IMR-90 (cell line): Measurements from ENCODE around the gene SLITRK3. TPM values are rescaled to one million over a fixed set of nuclear protein-coding genes. Genes with fewer than 3 reads are reported as not detected.

Experiments used
- ATAC-seq: fragments of 200-7000 bp; cut with Tn5 transposase; 2 replicates; pipeline ENCODE4 v1.9.1; 2020; ENCODE audit warnings: low read depth, mild to moderate bottlenecking, moderate library complexity
- BruUV-seq: library from RNA; stranded (reverse); fragments of 400-500 nt; replicated peaks from 2 replicates; lab custom pipeline; 2021; lab: Mats Ljungman, UMichigan
- CTCF ChIA-PET: fragments of 300-600 bp; formaldehyde crosslinking; extraction: SDS; loops from one replicate; lab custom pipeline; 2021; ENCODE audit warnings: antibody characterized with exemption; lab: Yijun Ruan, JAX
- POLR2A ChIA-PET: fragments of 300-600 bp; sonication (Branson Sonifier 250); formaldehyde crosslinking; loops from one replicate; lab custom pipeline; 2022; ENCODE audit warnings: antibody characterized with exemption; ENCODE audit not compliant: unreplicated experiment; lab: Charles Lee
- DNase-seq: peaks from one replicate; pipeline ENCODE4 v3.0.0; 2013
- H2AFZ ChIP-seq: replicated peaks from 2 replicates; pipeline ENCODE3; 2013; ENCODE audit warnings: low read length, mild to moderate bottlenecking; ENCODE audit not compliant: poor library complexity
- H2AK5ac ChIP-seq: 2 replicates; pipeline ENCODE4 v1.6.1; 2013; ENCODE audit warnings: low read depth, low read length, inconsistent platforms
- H2AK9ac ChIP-seq: replicated peaks from 2 replicates; pipeline ENCODE3; 2013; ENCODE audit warnings: mild to moderate bottlenecking, low read depth, low read length, moderate library complexity; ENCODE audit not compliant: poor library complexity
- H2BK120ac ChIP-seq: 2 replicates; pipeline ENCODE4 v1.6.1; 2013; ENCODE audit warnings: low read depth, low read length, inconsistent platforms
- H2BK15ac ChIP-seq: 3 replicates; pipeline ENCODE4 v1.6.1; 2013; ENCODE audit warnings: low read depth, low read length, inconsistent platforms
- H2BK20ac ChIP-seq: 2 replicates; pipeline ENCODE4 v1.6.1; 2013; ENCODE audit warnings: low read depth, mild to moderate bottlenecking, inconsistent platforms, low read length, moderate library complexity
- H2BK5ac ChIP-seq: 2 replicates; pipeline ENCODE4 v1.6.1; 2013; ENCODE audit warnings: mild to moderate bottlenecking, low read depth, low read length, inconsistent platforms; ENCODE audit not compliant: poor library complexity, severe bottlenecking
- H3K14ac ChIP-seq: replicated peaks from 2 replicates; pipeline ENCODE4 v1.6.1; 2013; ENCODE audit warnings: low read depth, low read length, inconsistent platforms
- H3K18ac ChIP-seq: 2 replicates; pipeline ENCODE4 v1.6.1; 2013; ENCODE audit warnings: low read depth, low read length, control low read depth
- H3K23ac ChIP-seq: 2 replicates; pipeline ENCODE4 v1.6.1; 2013; ENCODE audit warnings: low read depth, low read length, inconsistent platforms
- H3K27ac ChIP-seq: 2 replicates; pipeline ENCODE4 v1.5.1; 2013; ENCODE audit warnings: mild to moderate bottlenecking, control low read depth, low read length; ENCODE audit not compliant: insufficient read depth
- H3K27me3 ChIP-seq: 2 replicates; pipeline ENCODE4 v1.6.1; 2013; ENCODE audit warnings: low read length; ENCODE audit not compliant: control insufficient read depth, insufficient read depth
- H3K36me3 ChIP-seq: 2 replicates; pipeline ENCODE4 v1.6.1; 2013; ENCODE audit warnings: low read length, mixed read lengths; ENCODE audit not compliant: control insufficient read depth, insufficient read depth
- H3K4ac ChIP-seq: 2 replicates; pipeline ENCODE4 v1.6.1; 2013; ENCODE audit warnings: low read depth, low read length, inconsistent platforms
- H3K4me1 ChIP-seq: 2 replicates; pipeline ENCODE4 v1.6.1; 2013; ENCODE audit warnings: low read length, mixed read lengths; ENCODE audit not compliant: control insufficient read depth, insufficient read depth
- H3K4me2 ChIP-seq: 2 replicates; pipeline ENCODE4 v1.6.1; 2013; ENCODE audit warnings: low read depth, mild to moderate bottlenecking, control low read depth, low read length, moderate library complexity
- H3K4me3 ChIP-seq: 2 replicates; pipeline ENCODE4 v1.5.1; 2013; ENCODE audit warnings: low read depth, mild to moderate bottlenecking, control low read depth, low read length, moderate library complexity; ENCODE audit not compliant: insufficient read depth
- H3K56ac ChIP-seq: 2 replicates; pipeline ENCODE4 v1.6.1; 2013; ENCODE audit warnings: low read length, inconsistent platforms; ENCODE audit not compliant: insufficient read depth; ENCODE audit errors: extremely low read depth
- H3K79me1 ChIP-seq, 2 experiments: 2 replicates each; pipeline ENCODE4 v1.6.1; 2013; ENCODE audit warnings: low read length in 2 of 2, inconsistent platforms in 1 of 2, low read depth in 1 of 2
- H3K9ac ChIP-seq: 2 replicates; pipeline ENCODE4 v1.6.1; 2013; ENCODE audit warnings: low read depth, low read length, control low read depth
- H3K9me1 ChIP-seq: 2 replicates; pipeline ENCODE4 v1.6.1; 2013; ENCODE audit warnings: low read length, inconsistent platforms; ENCODE audit not compliant: insufficient read depth
- H3K9me3 ChIP-seq: 2 replicates; pipeline ENCODE4 v1.6.1; 2013; ENCODE audit warnings: low read length; ENCODE audit not compliant: control insufficient read depth, insufficient read depth
- H4K20me1 ChIP-seq: 2 replicates; pipeline ENCODE4 v1.6.1; 2013; ENCODE audit warnings: low read length, inconsistent platforms; ENCODE audit not compliant: insufficient read depth
- H4K5ac ChIP-seq: 2 replicates; pipeline ENCODE4 v1.6.1; 2013; ENCODE audit warnings: mild to moderate bottlenecking, low read depth, low read length, control low read depth
- H4K8ac ChIP-seq, 2 experiments: 2 replicates each; pipeline ENCODE4 v1.6.1; 2013; ENCODE audit warnings: low read depth in 2 of 2, low read length in 2 of 2, control low read depth in 1 of 2, inconsistent platforms in 1 of 2
- H4K91ac ChIP-seq: 2 replicates; pipeline ENCODE4 v1.6.1; 2013; ENCODE audit warnings: low read depth, low read length, inconsistent platforms; ENCODE audit not compliant: insufficient read depth
- BHLHE40 ChIP-seq: fragments of 150-350 bp; IDR thresholded peaks from 2 replicates; pipeline ENCODE4 v1.6.1; 2016; ENCODE audit warnings: mild to moderate bottlenecking, low read depth, low read length
- CEBPB ChIP-seq: IDR thresholded peaks from 2 replicates; pipeline ENCODE4 v1.6.1; 2012; ENCODE audit warnings: low read depth, low read length, improper control_type of control experiment
- CHD1 ChIP-seq: IDR thresholded peaks from 2 replicates; pipeline ENCODE4 v1.6.1; 2012; ENCODE audit warnings: low read depth, low read length, improper control_type of control experiment
- CTCF ChIP-seq: conservative IDR thresholded peaks from 2 replicates; pipeline ENCODE4 v1.5.1; 2012; ENCODE audit warnings: mild to moderate bottlenecking, low read depth, low read length, improper control_type of control experiment
- ELK1 ChIP-seq: fragments of 150-350 bp; IDR thresholded peaks from 2 replicates; pipeline ENCODE4 v1.6.1; 2016; ENCODE audit warnings: low read depth, mild to moderate bottlenecking, low read length, moderate library complexity, borderline replicate concordance
- FOS ChIP-seq: fragments of 150-350 bp; IDR thresholded peaks from 2 replicates; pipeline ENCODE4 v1.6.1; 2016; ENCODE audit warnings: low read depth, low read length
- MAFK ChIP-seq: IDR thresholded peaks from 2 replicates; pipeline ENCODE4 v1.6.1; 2012; ENCODE audit warnings: low read depth, low read length, improper control_type of control experiment
- MAZ ChIP-seq: IDR thresholded peaks from 2 replicates; pipeline ENCODE4 v1.6.1; 2012; ENCODE audit warnings: low read depth, mild to moderate bottlenecking, low read length, improper control_type of control experiment, moderate library complexity, borderline replicate concordance
- MXI1 ChIP-seq: IDR thresholded peaks from 2 replicates; pipeline ENCODE4 v1.6.1; 2012; ENCODE audit warnings: low read depth, mild to moderate bottlenecking, low read length, moderate library complexity, borderline replicate concordance
- NFE2L2 ChIP-seq: fragments of 150-350 bp; IDR thresholded peaks from 2 replicates; pipeline ENCODE4 v1.6.1; 2016; ENCODE audit warnings: low read depth, mild to moderate bottlenecking, low read length
- POLR2A ChIP-seq: IDR thresholded peaks from 2 replicates; pipeline ENCODE4 v1.6.1; 2012; ENCODE audit warnings: mild to moderate bottlenecking, low read depth, low read length
- RAD21 ChIP-seq: IDR thresholded peaks from 2 replicates; pipeline ENCODE4 v1.6.1; 2012; ENCODE audit warnings: low read length, improper control_type of control experiment
- RCOR1 ChIP-seq: IDR thresholded peaks from 2 replicates; pipeline ENCODE4 v1.6.1; 2012; ENCODE audit warnings: mild to moderate bottlenecking, low read length, improper control_type of control experiment; ENCODE audit not compliant: insufficient replicate concordance
- SMC3 ChIP-seq: fragments of 150-350 bp; IDR thresholded peaks from 2 replicates; pipeline ENCODE4 v1.6.1; 2016; ENCODE audit warnings: low read depth, mild to moderate bottlenecking, antibody characterized with exemption, low read length, moderate library complexity
- USF2 ChIP-seq: fragments of 150-350 bp; IDR thresholded peaks from 2 replicates; pipeline ENCODE4 v1.6.1; 2017; ENCODE audit warnings: mild to moderate bottlenecking, antibody characterized with exemption, low read length, low read depth
- WGBS, 2 experiments: methylation state at CpG; one replicate each; pipeline versions ENCODE4 v1.1.5 to v1.1.7; 2013; ENCODE audit warnings: missing lambda C conversion rate in 2 of 2; ENCODE audit not compliant: insufficient read length in 1 of 2; ENCODE audit errors: extremely low coverage in 2 of 2; 5-methylcytosine and 5-hydroxymethylcytosine counted together
- dilution Hi-C: fragments of 300-500 bp; cut with HindIII; formaldehyde crosslinking; loops from one replicate; pipeline ENCODE4 v1.14.3; 2018; ENCODE audit warnings: low sequenced_read_pairs; ENCODE audit not compliant: unreplicated experiment
- in situ Hi-C: fragments of 300-500 bp; cut with MboI; formaldehyde crosslinking; loops from 3 replicates; pipeline ENCODE4 v1.14.3; 2019; ENCODE audit warnings: low sequenced_read_pairs, inconsistent platforms, mixed read lengths
- intact Hi-C: fragments of 100-400 bp; cut with micrococcal nuclease; formaldehyde crosslinking; loops from 2 replicates; pipeline ENCODE4 v1.10.0; 2022
- polyA plus RNA-seq, 3 experiments: library from polyadenylated mRNA; depleted of rRNA; stranded (reverse); fragments of >200 nt; gene quantifications; 2 replicates each; pipeline ENCODE4 v1.2.3, GENCODE V29; 2012; ENCODE audit warnings: low replicate concordance in 1 of 3
- total RNA-seq: library from RNA; depleted of rRNA; stranded (reverse); fragments of >200 nt; gene quantifications from 2 replicates; pipeline ENCODE4 v1.2.3, GENCODE V29; 2012

Gene SLITRK3
- total and polyA plus RNA-seq, 2 of the 4 experiments (the other 2 are of a cell fraction), result not detected

GRCh38 chr3:165196577-165197480, 645 bp upstream of the SLITRK3 start:
- in situ Hi-C loops, result no loop called here
- H4K8ac ChIP-seq, result no peak overlapping the region
- TF ChIP-seq MXI1, result no peak
- TF ChIP-seq ELK1, result no peak
- TF ChIP-seq MAFK, result no peak
- no peak for TF ChIP-seq MAZ
- TF ChIP-seq FOS, result no peak
- no peak for TF ChIP-seq USF2
- no peak for TF ChIP-seq BHLHE40
- TF ChIP-seq RAD21, result no peak
- TF ChIP-seq CTCF, result no peak
- TF ChIP-seq CHD1, result no peak
- TF ChIP-seq SMC3, result no peak
- TF ChIP-seq POLR2A, result no peak
- no peak for TF ChIP-seq CEBPB
- no peak for TF ChIP-seq RCOR1
- TF ChIP-seq NFE2L2, result no peak

More at GRCh38 chr3:165196577-165197480, 645 bp upstream of the SLITRK3 start:
- WGBS, 2 experiments, result no CpG with 5 or more reads among the region's 50 CpGs
- no peak overlapping the region for H3K4me3 ChIP-seq
- H3K9me1 ChIP-seq, result no peaks in the 10 kb centered on the region
- H3K79me1 ChIP-seq, result no peaks in the 10 kb centered on the region
- peak overlapping the region; percentile 64; the same call in 1 of the 2 replicates for H3K4me2 ChIP-seq
- H3K14ac ChIP-seq, result no peak overlapping the region
- no peaks in the 10 kb centered on the region for H3K4me1 ChIP-seq
- POLR2A ChIA-PET, result no interaction called here
- H3K9ac ChIP-seq, result no peak overlapping the region
- H2AFZ ChIP-seq, result peak overlapping the region; percentile 23
- no peak overlapping the region for H2BK120ac ChIP-seq
- no peak overlapping the region for H3K23ac ChIP-seq
- H4K91ac ChIP-seq, result no peak overlapping the region
- ATAC-seq (no peak), DNase-seq (no peak)
- no peak overlapping the region for H3K56ac ChIP-seq
- H3K4ac ChIP-seq, result no peak overlapping the region
- no peak overlapping the region for H4K5ac ChIP-seq
- H2BK20ac ChIP-seq, result no peak overlapping the region
- no peak overlapping the region for H2AK9ac ChIP-seq
- H3K9me3 ChIP-seq, result peaks cover 3% of the 10 kb centered on the region
- no peaks in the 10 kb centered on the region for H3K36me3 ChIP-seq
- CTCF ChIA-PET, result no interaction called here
- H3K18ac ChIP-seq, result no peak overlapping the region
- no peak overlapping the region for H2BK15ac ChIP-seq
- H3K27me3 ChIP-seq, result peaks cover 34% of the 10 kb centered on the region
- H2AK5ac ChIP-seq, result no peak overlapping the region
- intact Hi-C loops (no loop called here), dilution Hi-C loops (no loop called here)
- H3K27ac ChIP-seq, result no peak overlapping the region
- H2BK5ac ChIP-seq, result no peak overlapping the region
- no TSS peak for BruUV-seq
- H4K20me1 ChIP-seq, result no peaks in the 10 kb centered on the region
